Measurements from ENCODE around the gene IFT80. TPM values are rescaled to one million over a fixed set of nuclear protein-coding genes. Genes with fewer than 3 reads are reported as not detected.

Gene IFT80
- total RNA-seq, 2 experiments from 2014 or later, result 9.3 to 9.9 TPM

Small RNA genes within 50 kb of the gene (microRNA-seq; reads per million reads assigned to microRNA genes)
- gene MIR15B (ENCODE audit: borderline microRNAs expressed, borderline replicate concordance) (2,588 reads per million, percentile 91 among the genes with 10 or more reads in this experiment), gene MIR16-2 (ENCODE audit: borderline microRNAs expressed, borderline replicate concordance) (494 reads per million, percentile 78 among the genes with 10 or more reads in this experiment)

Other genes with a start within 250 kb of the IFT80 start
- gene C3orf80, start 173.8 kb downstream of the IFT80 start, total RNA-seq, result not detected
- gene SMC4, start 425 bp upstream of the IFT80 start, total RNA-seq, result 100 to 1,000 TPM; 187 to 191 TPM
- 10 to 100 TPM; 25.8 TPM for gene TRIM59, start 50.6 kb upstream of the IFT80 start, total RNA-seq
- 10 to 100 TPM; 43.2 to 59.4 TPM for gene KPNA4, start 166.3 kb upstream of the IFT80 start, total RNA-seq